OCI-LY7 (cell line): ENCODE results near the gene LTBR. TPM values are rescaled to one million over a fixed set of nuclear protein-coding genes. Genes with fewer than 3 reads are reported as not detected.

ENCODE experiments used
- BruUV-seq: library from RNA; stranded (reverse); fragments of 400-500 nt; replicated peaks from 2 replicates; lab custom pipeline; 2021; lab: Mats Ljungman, UMichigan
- CTCF ChIA-PET: fragments of 300-600 bp; sonication (Branson Sonifier 250); formaldehyde crosslinking; loops from one replicate; lab custom pipeline; 2022; ENCODE audit warnings: antibody characterized with exemption; ENCODE audit not compliant: unreplicated experiment; lab: Charles Lee
- POLR2A ChIA-PET: fragments of 300-600 bp; sonication (Branson Sonifier 250); formaldehyde crosslinking; loops from one replicate; lab custom pipeline; 2022; ENCODE audit warnings: antibody characterized with exemption; lab: Charles Lee
- DNase-seq: peaks from one replicate; pipeline ENCODE4 v3.0.0-alpha.2; 2015; ENCODE audit warnings: low spot score
- H2AFZ ChIP-seq: fragments of 200-600 bp; sonication (generic), shearing (Covaris generic); 2 replicates; pipeline ENCODE4 v1.6.1; 2014; ENCODE audit warnings: mild to moderate bottlenecking, antibody characterized with exemption, low read length, moderate library complexity
- H3K27ac ChIP-seq: fragments of 200-600 bp; sonication (generic); 2 replicates; pipeline ENCODE4 v1.5.1; 2014; ENCODE audit warnings: mixed run types, low read depth, mild to moderate bottlenecking, moderate library complexity, low read length, inconsistent platforms; ENCODE audit not compliant: poor library complexity, severe bottlenecking
- H3K36me3 ChIP-seq: fragments of 200-600 bp; sonication (generic); 2 replicates; pipeline ENCODE4 v1.6.1; 2014; ENCODE audit warnings: mild to moderate bottlenecking, antibody characterized with exemption, low read length, moderate library complexity, mixed read lengths; ENCODE audit not compliant: insufficient read depth
- H3K4me1 ChIP-seq: fragments of 200-600 bp; sonication (generic); 2 replicates; pipeline ENCODE4 v1.5.1; 2014; ENCODE audit warnings: mild to moderate bottlenecking, low read length; ENCODE audit not compliant: insufficient read depth, poor library complexity, severe bottlenecking
- H3K4me2 ChIP-seq: fragments of 200-600 bp; sonication (generic); 2 replicates; pipeline ENCODE4 v1.6.1; 2014; ENCODE audit warnings: mild to moderate bottlenecking, low read length
- H3K4me3 ChIP-seq: fragments of 200-600 bp; sonication (generic); 2 replicates; pipeline ENCODE4 v1.5.1; 2014; ENCODE audit warnings: mild to moderate bottlenecking, low read depth, low read length; ENCODE audit not compliant: poor library complexity, severe bottlenecking
- H3K79me2 ChIP-seq: fragments of 200-600 bp; sonication (generic); 2 replicates; pipeline ENCODE4 v1.6.1; 2016; ENCODE audit warnings: low read depth, mild to moderate bottlenecking, low read length, moderate library complexity, mixed read lengths; ENCODE audit not compliant: insufficient read depth
- H3K9me2 ChIP-seq: fragments of 200-600 bp; sonication (generic); 2 replicates; pipeline ENCODE4 v1.6.1; 2016; ENCODE audit warnings: mild to moderate bottlenecking, low read length, mixed read lengths; ENCODE audit not compliant: insufficient read depth
- H3K9me3 ChIP-seq: fragments of 200-600 bp; sonication (generic); 2 replicates; pipeline ENCODE4 v1.6.1; 2014; ENCODE audit warnings: mild to moderate bottlenecking, mixed run types, low read length, mixed read lengths
- H4K20me1 ChIP-seq: fragments of 200-600 bp; sonication (generic); 2 replicates; pipeline ENCODE4 v1.6.1; 2014; ENCODE audit warnings: mild to moderate bottlenecking, antibody characterized with exemption, low read length, moderate library complexity, mixed read lengths; ENCODE audit not compliant: insufficient read depth
- EZH2phosphoT487 ChIP-seq: fragments of 200-600 bp; sonication (generic); IDR thresholded peaks from 2 replicates; pipeline ENCODE4 v1.6.1; 2018; ENCODE audit warnings: low read depth, borderline replicate concordance, mild to moderate bottlenecking, mixed run types, antibody characterized with exemption, low read length, moderate library complexity, mixed read lengths
- intact Hi-C: fragments of 100-400 bp; cut with micrococcal nuclease; formaldehyde crosslinking; loops from one replicate; pipeline ENCODE4 v1.10.0; 2022; ENCODE audit not compliant: unreplicated experiment
- small RNA-seq: library from RNA; depleted of rRNA; stranded (forward); fragments of <200 nt; gene quantifications from one replicate; pipeline ENCODE3, GENCODE V24; 2014
- total RNA-seq, 2 experiments: library from RNA; depleted of rRNA in 1 of 2; stranded (reverse); fragments of >200 nt in 1 of 2; shearing (Covaris generic) in 1 of 2; gene quantifications; 2 replicates each; pipeline ENCODE4 v1.2.3, GENCODE V29; 2014 to 2022
- TF ChIP-seq, protein P1 (sequence below): fragments of 200-600 bp; sonication (generic); conservative IDR thresholded peaks from 2 replicates; pipeline ENCODE4 v1.5.1; 2014; ENCODE audit warnings: mild to moderate bottlenecking, antibody characterized with exemption, low read length, moderate library complexity, mixed read lengths

The LTBR gene
- total RNA-seq, 2 experiments from 2014 or later: not detected

DNA sequence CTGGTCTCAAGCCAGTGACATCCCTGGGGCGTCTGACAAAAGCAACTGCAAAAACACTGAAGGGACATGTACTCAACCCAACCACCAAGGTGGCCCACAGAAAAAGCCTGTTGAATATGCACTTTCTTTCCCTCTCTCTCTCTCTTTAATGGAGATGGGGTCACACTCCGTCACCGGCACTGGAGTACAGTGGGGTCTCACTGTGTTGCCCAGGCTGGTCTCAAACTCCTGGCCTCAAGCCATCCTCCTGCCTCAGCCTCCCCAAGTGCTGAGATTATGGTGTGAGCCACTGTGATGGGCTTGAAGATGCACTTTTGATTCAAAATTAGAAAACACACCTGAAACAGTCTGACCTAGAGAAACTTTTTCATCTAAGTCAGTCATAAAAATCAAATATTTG lies 53.6 kb downstream of the LTBR start:
- no peak overlapping the region for H3K4me2 ChIP-seq
- no peak for TF ChIP-seq EZH2phosphoT487
- TF ChIP-seq, protein P1, sequence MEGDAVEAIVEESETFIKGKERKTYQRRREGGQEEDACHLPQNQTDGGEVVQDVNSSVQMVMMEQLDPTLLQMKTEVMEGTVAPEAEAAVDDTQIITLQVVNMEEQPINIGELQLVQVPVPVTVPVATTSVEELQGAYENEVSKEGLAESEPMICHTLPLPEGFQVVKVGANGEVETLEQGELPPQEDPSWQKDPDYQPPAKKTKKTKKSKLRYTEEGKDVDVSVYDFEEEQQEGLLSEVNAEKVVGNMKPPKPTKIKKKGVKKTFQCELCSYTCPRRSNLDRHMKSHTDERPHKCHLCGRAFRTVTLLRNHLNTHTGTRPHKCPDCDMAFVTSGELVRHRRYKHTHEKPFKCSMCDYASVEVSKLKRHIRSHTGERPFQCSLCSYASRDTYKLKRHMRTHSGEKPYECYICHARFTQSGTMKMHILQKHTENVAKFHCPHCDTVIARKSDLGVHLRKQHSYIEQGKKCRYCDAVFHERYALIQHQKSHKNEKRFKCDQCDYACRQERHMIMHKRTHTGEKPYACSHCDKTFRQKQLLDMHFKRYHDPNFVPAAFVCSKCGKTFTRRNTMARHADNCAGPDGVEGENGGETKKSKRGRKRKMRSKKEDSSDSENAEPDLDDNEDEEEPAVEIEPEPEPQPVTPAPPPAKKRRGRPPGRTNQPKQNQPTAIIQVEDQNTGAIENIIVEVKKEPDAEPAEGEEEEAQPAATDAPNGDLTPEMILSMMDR: no peak
- H3K4me1 ChIP-seq: peaks cover 38% of the 10 kb centered on the region
- no peaks in the 10 kb centered on the region for H3K9me3 ChIP-seq
- H3K27ac ChIP-seq: no peak overlapping the region
- DNase-seq: no peak
- H3K36me3 ChIP-seq: no peaks in the 10 kb centered on the region
- no peaks in the 10 kb centered on the region for H3K9me2 ChIP-seq
- BruUV-seq: no TSS peak
- H2AFZ ChIP-seq: no peak overlapping the region
- H4K20me1 ChIP-seq: no peaks in the 10 kb centered on the region
- ChIA-PET CTCF (no interaction called here), POLR2A (interaction anchor here (0.6 to 0.7 kb wide), 2 partner anchors 194 to 1540 kb away, joined by 3 read pairs; no protein-coding TSS in a partner anchor)
- no peak overlapping the region for H3K4me3 ChIP-seq
- intact Hi-C loops: no loop called here
- H3K79me2 ChIP-seq: no peaks in the 10 kb centered on the region

DNA sequence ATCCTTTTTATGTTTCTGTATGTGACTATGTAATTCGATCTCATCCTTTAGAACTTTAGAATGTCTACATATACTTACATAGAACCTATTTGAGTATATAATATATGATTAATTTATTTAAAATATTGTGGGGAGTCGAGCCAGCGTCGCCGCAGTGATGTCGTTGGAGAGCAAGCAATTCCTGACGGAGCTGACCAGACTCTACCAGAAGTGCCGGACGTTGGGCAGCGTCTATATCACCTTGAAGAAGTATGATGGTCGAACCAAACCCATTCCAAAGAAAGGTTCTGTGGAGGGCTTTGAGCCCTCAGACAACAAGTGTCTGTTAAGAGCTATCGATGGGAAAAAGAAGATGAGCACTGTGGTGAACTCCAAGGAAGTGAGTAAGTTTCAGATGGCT lies 54.4 kb downstream of the LTBR start:
- Histone ChIP-seq H3K4me1 (peaks cover 38% of the 10 kb centered on the region), H3K4me3 (no peak overlapping the region), H4K20me1 (no peaks in the 10 kb centered on the region), H2AFZ (no peak overlapping the region), H3K4me2 (no peak overlapping the region), H3K27ac (no peak overlapping the region), H3K79me2 (no peaks in the 10 kb centered on the region), H3K9me2 (no peaks in the 10 kb centered on the region), H3K9me3 (no peaks in the 10 kb centered on the region), H3K36me3 (no peaks in the 10 kb centered on the region)
- ChIA-PET POLR2A (interaction anchor here (0.6 to 0.9 kb wide), 5 partner anchors 23 to 1539 kb away, joined by 3 to 4 read pairs (median 3); no protein-coding TSS in a partner anchor), CTCF (no interaction called here)
- DNase-seq: no peak
- intact Hi-C loops: no loop called here
- BruUV-seq: no TSS peak
- no peak for TF ChIP-seq EZH2phosphoT487
- TF ChIP-seq, protein P1: no peak

DNA sequence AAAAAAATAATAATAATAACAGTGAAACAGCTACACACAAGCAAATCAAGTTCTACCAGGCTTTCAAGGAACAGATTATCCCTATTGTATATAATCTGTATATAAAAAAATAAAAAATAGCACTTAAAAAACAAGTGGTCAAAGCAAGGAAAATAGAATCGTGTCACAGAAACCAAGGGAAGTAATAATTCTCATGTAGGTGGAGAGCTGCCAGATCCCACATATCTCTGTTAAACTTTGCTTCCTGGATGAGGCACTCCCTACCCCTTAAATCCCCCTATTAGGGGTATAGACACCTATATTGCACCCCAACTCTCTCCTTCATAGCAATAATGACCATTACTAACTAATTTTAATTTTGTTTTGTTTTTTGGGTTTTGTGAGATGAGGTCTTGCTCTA lies 56.4 kb downstream of the LTBR start:
- Histone ChIP-seq H3K79me2 (peaks cover 7% of the 10 kb centered on the region; the same call in 1 of the 2 replicates), H3K9me3 (no peaks in the 10 kb centered on the region), H3K4me1 (peaks cover 43% of the 10 kb centered on the region), H2AFZ (no peak overlapping the region), H3K9me2 (no peaks in the 10 kb centered on the region), H4K20me1 (no peaks in the 10 kb centered on the region), H3K4me3 (no peak overlapping the region), H3K4me2 (no peak overlapping the region), H3K27ac (no peak overlapping the region), H3K36me3 (no peaks in the 10 kb centered on the region)
- no peak for DNase-seq
- no TSS peak for BruUV-seq
- TF ChIP-seq, protein P1: no peak
- no peak for TF ChIP-seq EZH2phosphoT487
- intact Hi-C loops: no loop called here
- POLR2A ChIA-PET: interaction anchor here (0.8 to 1.1 kb wide), 2 partner anchors 14 to 19 kb away, joined by 3 to 4 read pairs; no protein-coding TSS in a partner anchor
- CTCF ChIA-PET: no interaction called here

Small RNA genes lying within 50 kb of the gene (small RNA-seq; reads per million reads assigned to genes)
- not detected for gene RN7SL391P

Other genes starting within 250 kb of the LTBR start
- gene CD9, start 183.8 kb upstream of the LTBR start, total RNA-seq (2014; rRNA removed; shearing (Covaris generic)): not detected in 2 replicates
- gene CD9, start 183.8 kb upstream of the LTBR start, total RNA-seq (2022): not detected in 2 replicates
- gene PLEKHG6, start 73.5 kb upstream of the LTBR start, total RNA-seq (2014; rRNA removed; shearing (Covaris generic)): not detected in 2 replicates
- not detected in 2 replicates for gene PLEKHG6, start 73.5 kb upstream of the LTBR start, total RNA-seq (2022)
- 23.4 and 37.3 TPM in 2 replicates for gene TNFRSF1A, start 42.1 kb upstream of the LTBR start, total RNA-seq (2014; rRNA removed; shearing (Covaris generic))
- 50.9 and 55.7 TPM in 2 replicates for gene TNFRSF1A, start 42.1 kb upstream of the LTBR start, total RNA-seq (2022)
- 0.35 and 0.51 TPM in 2 replicates for gene SCNN1A, start 8.6 kb upstream of the LTBR start, total RNA-seq (2014; rRNA removed; shearing (Covaris generic))
- 1.0 and 1.3 TPM in 2 replicates for gene SCNN1A, start 8.6 kb upstream of the LTBR start, total RNA-seq (2022)
- 18.0 and 19.8 TPM in 2 replicates for gene CD27, start 60.8 kb downstream of the LTBR start, total RNA-seq (2014; rRNA removed; shearing (Covaris generic))
- 39.9 and 48.3 TPM in 2 replicates for gene CD27, start 60.8 kb downstream of the LTBR start, total RNA-seq (2022)
- gene TAPBPL, start 67.9 kb downstream of the LTBR start, total RNA-seq (2014; rRNA removed; shearing (Covaris generic)): 18.4 and 23.7 TPM in 2 replicates
- gene TAPBPL, start 67.9 kb downstream of the LTBR start, total RNA-seq (2022): 22.2 and 25.5 TPM in 2 replicates
- gene VAMP1, start 86.5 kb downstream of the LTBR start, total RNA-seq (2014; rRNA removed; shearing (Covaris generic)): 82.7 and 86.0 TPM in 2 replicates
- 46.9 and 51.6 TPM in 2 replicates for gene VAMP1, start 86.5 kb downstream of the LTBR start, total RNA-seq (2022)
- 152 and 164 TPM in 2 replicates for gene MRPL51, start 109.1 kb downstream of the LTBR start, total RNA-seq (2014; rRNA removed; shearing (Covaris generic))
- gene MRPL51, start 109.1 kb downstream of the LTBR start, total RNA-seq (2022): 280 and 338 TPM in 2 replicates
- gene NCAPD2, start 109.9 kb downstream of the LTBR start, total RNA-seq (2014; rRNA removed; shearing (Covaris generic)): 157 and 195 TPM in 2 replicates
- gene NCAPD2, start 109.9 kb downstream of the LTBR start, total RNA-seq (2022): 225 and 267 TPM in 2 replicates
- gene GAPDH, start 150.4 kb downstream of the LTBR start, total RNA-seq (2014; rRNA removed; shearing (Covaris generic)): 3,369 and 3,801 TPM in 2 replicates
- 3,794 and 4,502 TPM in 2 replicates for gene GAPDH, start 150.4 kb downstream of the LTBR start, total RNA-seq (2022)
- gene IFFO1, start 171.9 kb downstream of the LTBR start, total RNA-seq (2014; rRNA removed; shearing (Covaris generic)): 16.9 and 25.4 TPM in 2 replicates
- gene IFFO1, start 171.9 kb downstream of the LTBR start, total RNA-seq (2022): 30.5 and 32.3 TPM in 2 replicates
- gene NOP2, start 184.1 kb downstream of the LTBR start, total RNA-seq (2014; rRNA removed; shearing (Covaris generic)): 87.9 and 116 TPM in 2 replicates
- 86.5 and 100 TPM in 2 replicates for gene NOP2, start 184.1 kb downstream of the LTBR start, total RNA-seq (2022)
- gene CHD4, start 223.2 kb downstream of the LTBR start, total RNA-seq (2014; rRNA removed; shearing (Covaris generic)): 287 and 319 TPM in 2 replicates
- 247 and 267 TPM in 2 replicates for gene CHD4, start 223.2 kb downstream of the LTBR start, total RNA-seq (2022)